Prostate gland (tissue), 2 donors: ENCODE results near the gene ABL1. TPM values are rescaled to one million over a fixed set of nuclear protein-coding genes. Genes with fewer than 3 reads are reported as not detected.

ENCODE experiments used
- DNase-seq: peaks from one replicate; pipeline ENCODE4 v3.0.0-alpha.2; 2019; ENCODE audit warnings: low spot score
- H3K27ac ChIP-seq, 2 donors: fragments of 200-600 bp; sonication (generic); 2 replicates each; pipeline ENCODE4 v1.5.1; 2017 to 2019
- H3K27me3 ChIP-seq: fragments of 200-600 bp; sonication (generic); replicated peaks from 2 replicates; pipeline ENCODE4 v1.5.1; 2019; ENCODE audit not compliant: insufficient read depth
- H3K36me3 ChIP-seq, 2 donors: fragments of 200-600 bp; sonication (generic); 1 replicate in 1 of 2; 2 replicates in 1 of 2; pipeline versions ENCODE4 v1.5.1 to v1.8.1; 2017 to 2019
- H3K4me1 ChIP-seq: fragments of 200-600 bp; sonication (generic); replicated peaks from 2 replicates; pipeline ENCODE4 v1.5.1; 2019
- H3K4me3 ChIP-seq, 2 donors: fragments of 200-600 bp; sonication (generic); 2 replicates each; pipeline ENCODE4 v1.5.1; 2017 to 2019
- H3K9me3 ChIP-seq: fragments of 200-600 bp; sonication (generic); 2 replicates; pipeline ENCODE4 v1.5.1; 2017
- CTCF ChIP-seq, 4 experiments: fragments of 200-600 bp in 2 of 4; fragments of 450-650 bp in 2 of 4; sonication (generic) in 2 of 4; IDR thresholded peaks; 1 replicate in 3 of 4; 2 replicates in 1 of 4; pipeline ENCODE4 v1.5.1; 2016 to 2019; ENCODE audit warnings: antibody characterized with exemption in 4 of 4, mild to moderate bottlenecking in 2 of 4, moderate library complexity in 2 of 4
- POLR2A ChIP-seq: fragments of 450-650 bp; IDR thresholded peaks from one replicate; pipeline ENCODE4 v1.6.1; 2016; ENCODE audit warnings: antibody characterized with exemption, mild to moderate bottlenecking
- POLR2AphosphoS5 ChIP-seq: sonication (generic); formaldehyde crosslinking; IDR thresholded peaks from one replicate; pipeline ENCODE4 v1.6.1; 2017; ENCODE audit warnings: antibody characterized with exemption
- WGBS: methylation state at CpG from one replicate; pipeline ENCODE4 v1.1.5; 2018; 5-methylcytosine and 5-hydroxymethylcytosine counted together
- intact Hi-C: fragments of 100-400 bp; cut with DNase I; formaldehyde crosslinking; loops from one replicate; pipeline ENCODE4 v1.14.2; 2022
- total RNA-seq, 2 donors: library from RNA; depleted of rRNA; stranded (reverse); fragments of >200 nt; gene quantifications; one replicate each; pipeline ENCODE4 v1.1.0, GENCODE V29; 2016

Gene ABL1
- total RNA-seq, 2 donors from 2014 or later, result 48.2 to 73.4 TPM

- H3K4me1 ChIP-seq, result peaks cover 12% of the 10 kb centered on the region
- H3K27me3 ChIP-seq, result no peaks in the 10 kb centered on the region
- H3K4me3 ChIP-seq, result no peak overlapping the region
- H3K36me3 ChIP-seq, result no peaks in the 10 kb centered on the region
- no peak for TF ChIP-seq POLR2AphosphoS5
- TF ChIP-seq CTCF (IDR thresholded peaks at IDR 0.05), result no peak
- TF ChIP-seq POLR2A, result no peak
- intact Hi-C loops, result no loop called here
- DNase-seq, result no peak
- 70% methylated on average over 26 of the region's 29 CpGs for WGBS
- no peaks in the 10 kb centered on the region for H3K9me3 ChIP-seq
- H3K27ac ChIP-seq, result no peak overlapping the region
Measured at GRCh38 chr9:130897848-130898551, 62.9 kb downstream of the ABL1 start.

GRCh38 chr9:130898552-130898852 lies 63.4 kb downstream of the ABL1 start:
- no peak for DNase-seq
- H3K4me1 ChIP-seq, result peaks cover 7% of the 10 kb centered on the region
- H3K9me3 ChIP-seq, result no peaks in the 10 kb centered on the region
- no peaks in the 10 kb centered on the region for H3K36me3 ChIP-seq
- whole genome bisulfite sequencing, result 60% methylated on average over 4 of the region's 4 CpGs
- H3K4me3 ChIP-seq, result no peak overlapping the region
- TF ChIP-seq CTCF (IDR thresholded peaks at IDR 0.05) (no peak), POLR2AphosphoS5 (no peak), POLR2A (no peak)
- H3K27me3 ChIP-seq, result no peaks in the 10 kb centered on the region
- no peak overlapping the region for H3K27ac ChIP-seq
- intact Hi-C loops, result no loop called here

- peaks cover 4% of the 10 kb centered on the region for H3K4me1 ChIP-seq
- no peaks in the 10 kb centered on the region for H3K27me3 ChIP-seq
- DNase-seq, result no peak
- 41% methylated on average over 25 of the region's 25 CpGs for WGBS
- H3K9me3 ChIP-seq, result no peaks in the 10 kb centered on the region
- H3K27ac ChIP-seq, result no peak overlapping the region
- no peak overlapping the region for H3K4me3 ChIP-seq
- H3K36me3 ChIP-seq, result no peaks in the 10 kb centered on the region
- no peak for TF ChIP-seq POLR2A
- no peak for TF ChIP-seq CTCF (IDR thresholded peaks at IDR 0.05)
- no peak for TF ChIP-seq POLR2AphosphoS5
- intact Hi-C loops, result no loop called here
Measured at GRCh38 chr9:130899051-130899748, 64.1 kb downstream of the ABL1 start.

GRCh38 chr9:130900701-130901497 lies 65.8 kb downstream of the ABL1 start:
- intact Hi-C loops, result no loop called here
- H3K27ac ChIP-seq, result no peak overlapping the region

More at GRCh38 chr9:130900701-130901497, 65.8 kb downstream of the ABL1 start:
- 61% methylated on average over 17 of the region's 17 CpGs for WGBS
- Histone ChIP-seq H3K4me3 (no peak overlapping the region), H3K4me1 (no peaks in the 10 kb centered on the region), H3K36me3 (no peaks in the 10 kb centered on the region), H3K27me3 (no peaks in the 10 kb centered on the region), H3K9me3 (no peaks in the 10 kb centered on the region)
- TF ChIP-seq CTCF (IDR thresholded peaks at IDR 0.05) (no peak), POLR2A (no peak), POLR2AphosphoS5 (no peak)
- DNase-seq, result no peak
